Stomach (tissue), 4 donors: ENCODE data around the gene SYNC.

Source experiments
- CTCF ChIP-seq, 7 experiments: fragments of 450-650 bp in 4 of 7; fragments of 200-600 bp in 3 of 7; sonication (generic) in 3 of 7; IDR thresholded peaks; one replicate each; pipeline ENCODE4 v1.5.1; 2016 to 2019; ENCODE audit warnings: antibody characterized with exemption in 7 of 7, control low read depth in 2 of 7, mild to moderate bottlenecking in 1 of 7
- EP300 ChIP-seq: sonication (generic); formaldehyde crosslinking; IDR thresholded peaks from one replicate; pipeline ENCODE4 v1.6.1; 2017; ENCODE audit warnings: antibody characterized with exemption
- POLR2AphosphoS5 ChIP-seq, 3 donors: sonication (generic); formaldehyde crosslinking; IDR thresholded peaks; one replicate each; pipeline ENCODE4 v1.6.1; 2016; ENCODE audit warnings: antibody characterized with exemption in 3 of 3

GRCh38 chr1:32636914-32637645 lies 65.5 kb downstream of the SYNC start:
- TF ChIP-seq CTCF (IDR thresholded peaks at IDR 0.05) (no peak), EP300 (no peak), POLR2AphosphoS5 (IDR thresholded peaks at IDR 0.05) (no peak)
